HG02642 (cell line): ENCODE data around the gene NLN.
"Not testable (repeated sequence)": the region's sequence is repeated elsewhere in the genome, so short reads cannot be mapped to it uniquely, and the experiment has no call there.

Experiments used
- ATAC-seq: cut with Tn5 transposase; IDR thresholded peaks from one replicate; pipeline ENCODE4 v1.9.1; 2021; ENCODE audit warnings: mild to moderate bottlenecking; ENCODE audit not compliant: unreplicated experiment, poor library complexity

NLN gene

DNA sequence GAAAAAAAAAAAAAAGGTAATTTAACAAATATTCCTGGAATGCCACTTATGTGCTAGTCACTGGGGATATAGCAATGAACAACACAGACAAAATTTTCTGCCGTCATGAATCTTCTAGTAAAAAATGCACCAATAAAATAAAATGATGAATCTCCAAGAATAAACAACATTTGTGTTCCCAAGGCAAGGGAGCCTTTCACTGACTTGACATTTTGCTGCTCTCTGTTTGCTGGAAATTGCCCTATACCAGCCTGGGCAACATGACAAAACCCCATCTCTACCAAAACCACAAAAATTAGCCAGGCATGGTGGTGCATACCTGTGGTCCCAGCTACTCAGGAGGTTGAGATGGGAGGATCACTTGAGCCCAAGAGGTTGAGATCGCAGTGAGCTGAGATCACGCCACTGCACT is 139.8 kb downstream of the NLN start:
- ATAC-seq: no peak

DNA sequence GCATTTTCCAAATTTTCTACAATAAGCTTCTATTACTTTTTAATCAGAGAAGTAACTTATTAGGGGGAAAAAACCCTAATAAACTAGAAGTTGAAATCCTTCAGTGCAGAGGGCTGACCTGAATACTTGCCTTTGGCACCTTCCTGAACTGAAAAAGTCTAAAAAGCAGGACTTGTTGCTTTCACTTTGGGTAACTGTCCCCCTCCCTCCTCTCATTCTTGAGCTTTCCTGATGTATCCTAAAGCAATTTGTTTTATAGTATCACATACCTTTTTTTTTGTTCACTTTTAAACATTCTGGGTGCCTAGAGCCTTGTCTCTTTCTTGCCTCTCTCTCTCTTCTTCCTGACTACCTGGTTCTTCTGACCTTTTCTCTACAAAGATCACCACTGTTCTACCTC is 140.4 kb downstream of the NLN start:
- no peak for ATAC-seq

DNA sequence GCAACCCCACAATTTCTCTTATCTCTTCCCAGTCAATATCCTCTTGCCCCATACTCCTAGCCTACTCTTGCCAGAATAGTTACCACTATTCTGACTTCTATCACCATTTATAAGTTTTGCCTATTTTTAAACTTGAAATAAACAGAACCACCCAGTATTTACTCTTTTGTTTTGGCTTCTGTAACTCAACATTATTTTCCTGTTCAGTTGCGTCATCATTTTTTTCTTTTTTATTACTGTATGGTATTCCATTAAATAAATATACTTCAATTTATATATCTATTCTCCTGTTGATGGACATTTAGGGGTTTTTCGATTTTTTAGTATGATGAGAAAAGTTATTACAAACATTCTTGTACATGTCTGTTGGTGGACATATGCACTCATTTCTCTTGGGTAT is 141.7 kb downstream of the NLN start:
- no peak for ATAC-seq

DNA sequence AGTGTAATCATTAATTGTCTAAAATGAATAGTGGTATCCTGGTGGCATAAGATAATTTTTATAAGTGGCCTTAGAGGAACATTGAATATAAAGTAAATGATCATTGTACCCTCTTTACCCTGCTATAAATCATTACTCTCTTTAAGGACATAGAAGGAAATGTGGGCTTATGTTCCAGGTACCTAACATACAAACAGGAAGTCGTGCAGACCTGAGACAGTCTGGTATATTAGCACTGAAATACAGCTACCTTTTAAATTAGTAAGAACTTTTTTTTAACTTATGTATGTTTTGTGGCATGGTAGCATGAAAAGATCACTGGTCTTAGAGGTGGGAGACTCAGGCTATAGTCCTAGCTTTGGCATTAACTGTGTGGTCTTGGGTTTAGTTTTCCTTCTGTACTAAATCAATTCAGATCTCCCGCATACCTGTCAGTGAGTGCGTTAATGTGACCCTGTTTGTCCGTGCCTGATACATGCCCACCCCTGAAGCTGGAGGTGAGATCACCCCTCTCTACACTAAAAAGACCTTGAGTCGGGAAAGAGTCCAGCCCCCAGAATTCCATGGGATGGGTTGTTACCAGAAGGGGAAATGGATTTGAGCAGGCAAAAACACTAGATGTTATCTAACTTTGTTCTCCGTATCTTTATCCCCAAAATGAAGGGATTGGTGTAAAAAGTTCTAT is 145.0 kb downstream of the NLN start:
- no peak for ATAC-seq

DNA sequence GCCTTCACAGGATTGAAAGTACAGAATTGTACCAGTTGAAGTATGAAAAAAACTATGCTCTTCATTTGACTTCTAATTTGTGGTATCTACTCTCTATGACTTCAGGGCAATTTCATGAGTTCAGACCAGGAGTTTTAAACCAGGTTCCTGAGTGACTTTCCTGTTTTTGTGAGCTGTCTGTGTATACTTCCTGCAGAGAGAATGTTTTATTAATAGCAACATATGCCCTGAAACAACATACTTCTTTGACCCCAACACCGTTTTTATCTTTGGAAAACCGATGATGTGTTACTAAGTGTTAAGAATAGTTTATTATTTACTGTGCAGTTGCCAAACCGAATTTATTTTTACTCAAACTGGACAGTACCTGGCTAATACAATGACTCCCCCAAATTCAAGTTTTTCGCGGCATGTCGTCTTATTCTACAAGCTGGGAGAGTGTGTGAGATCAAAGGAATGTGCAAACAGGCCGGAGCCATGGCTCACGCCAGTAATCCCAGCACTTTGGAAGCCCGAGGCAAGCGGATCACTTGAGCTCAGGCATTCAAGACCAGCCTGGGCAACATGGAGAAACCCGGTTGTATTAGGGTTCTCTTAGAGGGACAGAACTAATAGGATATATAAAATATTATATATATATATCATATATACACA is 145.7 kb downstream of the NLN start:
- no peak for ATAC-seq

DNA sequence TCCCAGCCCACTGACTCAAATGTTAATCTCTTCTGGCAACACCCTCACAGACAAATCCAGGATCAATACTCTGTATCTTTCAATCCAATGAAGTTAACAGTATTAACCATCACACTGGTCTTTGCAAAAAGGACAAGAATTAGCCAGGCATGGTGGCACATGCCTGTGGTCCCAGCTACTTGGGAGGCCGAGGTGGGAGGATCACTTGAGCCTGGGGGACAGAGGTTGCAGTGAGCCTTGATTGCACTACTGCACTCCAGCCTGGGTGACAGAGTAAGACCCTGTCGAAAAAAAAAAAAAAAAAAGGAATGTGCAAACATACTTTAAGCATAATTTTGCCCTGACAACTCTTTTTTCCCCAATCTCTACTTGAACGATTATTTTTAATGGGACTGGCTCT is 146.5 kb downstream of the NLN start:
- ATAC-seq: no peak

DNA sequence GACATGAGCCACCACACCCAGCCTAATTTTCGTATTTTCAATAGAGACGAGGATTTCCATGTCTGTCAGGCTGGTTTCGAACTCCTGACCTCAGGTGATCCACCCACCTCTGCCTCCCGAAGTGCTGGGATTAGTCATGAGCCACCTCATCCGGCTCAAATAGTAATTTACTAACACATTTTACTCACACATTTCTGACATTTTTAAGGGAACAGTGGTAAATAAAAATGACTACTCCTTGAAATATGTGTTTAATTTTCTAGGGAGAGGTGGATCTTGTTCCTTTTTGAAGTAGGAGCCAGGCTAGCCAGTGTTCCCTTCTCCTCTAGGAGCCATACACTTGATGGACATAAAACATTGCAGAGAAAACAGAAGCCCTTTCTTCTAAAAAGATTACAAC is 149.2 kb downstream of the NLN start:
- no peak for ATAC-seq

DNA sequence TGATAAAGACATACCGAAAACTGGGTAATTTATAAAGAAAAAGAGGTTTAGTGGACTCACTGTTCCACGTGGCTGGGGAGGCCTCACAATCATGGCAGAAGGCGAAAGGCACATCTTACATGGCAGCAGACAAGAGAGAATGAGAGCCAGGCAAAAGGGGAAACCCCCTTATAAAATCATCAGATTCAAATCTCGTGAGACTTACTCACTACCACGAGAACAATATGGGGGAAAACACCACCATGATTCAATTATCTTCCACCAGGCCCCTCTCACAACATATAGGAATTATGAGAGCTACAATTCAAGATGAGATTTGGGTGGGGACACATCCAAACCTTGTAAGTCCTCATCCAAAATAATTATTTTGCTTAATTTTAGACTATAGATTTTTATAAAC is 149.8 kb downstream of the NLN start:
- ATAC-seq: not testable (repeated sequence)

DNA sequence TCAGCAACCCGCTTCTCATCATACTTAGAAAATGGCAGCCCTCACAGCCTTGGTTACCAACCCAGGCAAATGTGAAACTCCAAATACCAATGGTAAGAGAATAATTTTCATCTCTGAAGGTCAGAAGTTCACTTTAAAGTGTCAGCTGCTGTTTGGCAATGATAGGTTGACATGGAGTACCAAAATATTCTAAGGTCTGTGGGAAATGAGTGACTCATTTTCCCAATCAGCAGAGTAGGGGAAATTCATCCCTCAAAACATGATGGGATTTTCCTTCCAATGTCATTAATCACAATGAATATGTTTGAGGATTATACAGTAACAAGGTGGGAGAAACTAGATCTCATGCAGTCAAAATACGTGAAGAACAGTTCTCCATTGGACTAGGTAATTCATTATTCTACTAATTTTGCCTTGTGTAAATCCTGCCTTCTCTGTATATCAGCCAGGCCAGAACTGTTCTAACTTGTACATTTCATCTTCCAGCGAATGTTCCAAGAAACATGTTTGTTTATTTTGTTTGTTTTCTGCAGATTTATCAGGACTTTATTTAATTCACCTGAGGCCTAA is 151.3 kb downstream of the NLN start:
- no peak for ATAC-seq

DNA sequence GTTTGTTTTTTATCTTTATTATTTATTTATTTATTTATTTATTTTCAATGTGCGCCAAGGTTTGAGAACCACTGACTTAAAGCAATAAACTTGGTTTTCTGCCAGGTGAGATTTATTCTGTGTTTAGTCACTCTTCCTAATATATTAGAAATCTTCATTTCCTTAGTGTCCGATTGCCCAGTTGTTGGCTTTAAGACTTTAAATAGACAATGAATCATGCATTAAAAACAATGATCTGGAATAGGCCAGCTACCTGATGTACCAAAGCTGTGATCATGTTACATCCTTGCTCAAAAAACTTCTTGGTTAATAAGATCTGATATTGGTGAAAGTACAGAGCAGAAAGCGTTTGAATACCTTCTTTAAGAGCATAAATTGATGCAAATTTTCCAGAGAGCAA is 152.2 kb downstream of the NLN start:
- no peak for ATAC-seq

DNA sequence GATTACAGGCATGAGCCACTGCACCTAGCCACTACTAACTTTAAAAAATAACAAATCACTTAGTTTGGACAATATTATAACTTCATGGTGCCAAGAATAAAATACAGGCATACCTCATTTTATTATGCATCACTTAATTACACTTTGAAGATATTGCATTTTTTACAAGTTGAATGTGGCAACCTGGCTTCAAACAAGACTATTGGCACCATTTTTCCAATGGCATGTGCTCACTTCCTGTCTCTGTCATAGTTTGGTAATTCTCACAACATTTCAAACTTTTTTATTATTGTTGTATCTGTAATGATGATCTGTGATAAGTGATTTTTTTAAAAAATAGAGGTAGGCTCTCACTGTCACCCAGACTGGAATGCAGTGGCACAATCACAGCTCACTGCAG is 154.5 kb downstream of the NLN start:
- no peak for ATAC-seq

DNA sequence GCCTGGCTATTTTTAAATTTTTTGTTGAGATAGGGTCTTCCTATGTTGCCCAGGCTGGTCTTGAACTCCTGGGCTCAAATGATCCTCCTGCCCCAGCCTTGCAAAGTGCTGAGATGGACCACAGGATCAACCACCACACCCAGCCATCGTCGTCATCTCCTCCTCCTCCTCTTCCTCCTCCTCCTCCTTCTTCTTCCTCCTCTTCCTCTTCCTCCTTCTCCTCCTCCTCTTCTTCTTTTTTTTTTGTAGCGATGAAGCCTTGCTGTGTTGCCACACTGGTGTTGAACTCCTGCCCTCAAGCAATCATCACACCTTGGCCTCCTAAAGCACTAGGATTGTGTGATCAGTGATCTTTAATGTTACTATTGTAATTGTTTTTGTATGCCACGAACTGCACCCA is 155.0 kb downstream of the NLN start:
- no peak for ATAC-seq
